SKM-1 (cell line): ENCODE results near the gene SMAGP.
"Not testable (repeated sequence)": the region's sequence is repeated elsewhere in the genome, so short reads cannot be mapped to it uniquely, and the experiment has no call there.

Experiments
- DNase-seq: peaks from one replicate; lab custom pipeline; 2025; ENCODE audit not compliant: unreplicated experiment; lab: John Stamatoyannopoulos, UW

The SMAGP gene

GRCh38 chr12:51225771-51226170, 44.4 kb downstream of the SMAGP start:
- DNase-seq, result no peak

DNA sequence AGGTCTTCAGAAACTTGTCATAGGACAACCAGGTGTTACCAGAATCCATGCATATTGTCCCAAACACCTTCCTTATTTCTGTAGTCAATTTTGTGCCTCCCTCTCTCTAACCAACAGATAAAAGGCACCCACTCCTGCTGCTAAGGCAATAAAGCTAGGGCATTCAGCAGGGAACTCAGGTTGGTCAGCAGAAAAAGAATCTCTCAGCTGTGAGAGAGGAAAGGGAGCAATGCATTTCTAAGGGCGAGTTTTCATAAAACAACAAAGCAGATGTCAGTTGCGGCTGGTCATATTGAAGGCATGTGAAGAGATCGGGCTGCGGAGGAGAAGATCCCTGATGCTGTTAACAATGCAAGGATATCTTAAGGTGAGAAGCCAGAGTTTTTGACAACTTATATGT, 45.0 kb downstream of the SMAGP start:
- no peak for DNase-seq

GRCh38 chr12:51224625-51225024, 45.6 kb downstream of the SMAGP start:
- no peak for DNase-seq

GRCh38 chr12:51222461-51222860, 47.8 kb downstream of the SMAGP start:
- no peak for DNase-seq

DNA sequence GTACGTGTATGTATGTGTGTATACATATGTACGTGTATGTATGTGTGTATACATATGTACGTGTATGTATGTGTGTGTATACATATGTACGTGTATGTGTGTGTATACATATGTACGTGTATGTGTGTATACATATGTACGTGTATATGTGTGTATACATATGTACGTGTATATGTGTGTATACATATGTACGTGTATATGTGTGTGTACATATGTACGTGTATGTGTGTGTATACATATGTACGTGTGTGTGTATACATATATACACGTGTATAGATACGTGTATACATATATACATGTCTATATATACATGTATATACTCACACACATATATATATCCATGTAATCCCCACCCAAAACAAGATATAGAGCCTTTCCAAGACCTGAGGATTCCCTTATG, 50.4 kb downstream of the SMAGP start:
- not testable (repeated sequence) for DNase-seq

DNA sequence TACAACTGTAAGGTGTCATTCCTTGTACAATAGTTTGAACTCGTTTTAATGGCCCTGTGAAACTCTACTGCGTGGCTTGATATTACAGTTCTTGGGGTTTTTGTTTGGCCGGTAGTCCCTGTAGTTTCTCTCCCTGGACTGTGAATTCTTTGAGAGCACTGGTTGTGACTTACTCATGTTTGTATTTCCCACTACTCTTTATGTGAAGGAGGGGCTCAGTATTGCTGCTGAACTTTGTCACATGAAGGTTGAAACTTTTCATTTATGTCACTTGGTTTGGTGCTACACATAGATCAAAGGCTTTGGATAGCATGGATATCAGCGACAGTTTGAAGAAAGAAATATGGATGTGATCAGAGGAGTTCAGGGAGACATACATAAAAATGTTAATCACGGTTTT, 50.9 kb downstream of the SMAGP start:
- DNase-seq, result no peak

- DNase-seq, result no peak
These were observed 51.5 kb downstream of the SMAGP start for GRCh38 chr12:51218607-51219161.

GRCh38 chr12:51217968-51218606, 52.1 kb downstream of the SMAGP start, which contains the start of gene POU6F1:
TSS of gene POU6F1 (minus strand) at chr12:51218062. CDS start at chr12:51206836, 11,226 bp downstream.
- DNase-seq, result no peak

GRCh38 chr12:51217133-51217967, 52.9 kb downstream of the SMAGP start:
- no peak for DNase-seq

DNA sequence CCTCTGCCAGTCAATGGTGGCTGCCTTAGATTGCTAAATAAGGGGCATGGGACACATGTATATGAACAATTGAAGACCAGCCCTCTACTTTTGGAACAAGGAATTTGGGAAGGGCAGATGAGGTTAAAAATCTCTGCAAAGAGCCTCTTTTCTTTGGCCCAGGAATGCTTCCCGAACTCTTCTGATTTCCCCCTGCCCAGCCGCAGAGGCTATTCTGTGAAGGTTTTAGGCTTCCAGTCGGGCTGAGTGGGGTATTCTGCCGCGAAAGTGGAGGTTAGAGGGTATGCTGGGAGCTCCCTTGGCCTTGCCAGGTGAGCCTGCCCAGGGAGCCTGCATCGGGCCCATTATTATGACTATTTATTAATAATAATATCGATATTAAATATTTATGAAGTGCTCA, 53.6 kb downstream of the SMAGP start:
- no peak for DNase-seq

DNA sequence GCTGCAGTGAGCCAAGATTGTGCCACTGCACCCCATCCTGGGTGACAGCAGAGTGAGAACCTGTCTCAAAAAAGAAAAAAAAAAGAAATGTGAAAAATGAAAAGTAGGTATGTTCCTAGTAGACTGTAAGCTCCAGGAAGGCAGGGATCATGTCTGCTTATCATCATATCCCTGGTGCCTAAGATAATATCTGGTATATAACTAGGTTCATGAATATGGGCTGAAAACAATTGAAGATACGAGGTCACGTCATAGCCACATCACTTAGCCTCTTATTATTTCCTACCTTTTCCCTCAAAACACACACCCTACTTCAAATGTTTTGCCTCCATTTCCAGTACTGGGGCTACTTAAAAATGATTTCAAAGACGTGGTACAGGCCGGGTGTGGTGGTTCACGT, 55.3 kb downstream of the SMAGP start:
- no peak for DNase-seq

- DNase-seq, result no peak
These were observed 59.4 kb downstream of the SMAGP start for GRCh38 chr12:51210690-51211395.

GRCh38 chr12:51209259-51209658, 61.0 kb downstream of the SMAGP start:
- DNase-seq, result no peak

GRCh38 chr12:51208016-51208660, 62.1 kb downstream of the SMAGP start:
- DNase-seq, result no peak

- no peak for DNase-seq
These were observed 64.9 kb downstream of the SMAGP start for GRCh38 chr12:51205350-51205749.

GRCh38 chr12:51202718-51203117, 67.5 kb downstream of the SMAGP start:
- DNase-seq, result no peak

DNA sequence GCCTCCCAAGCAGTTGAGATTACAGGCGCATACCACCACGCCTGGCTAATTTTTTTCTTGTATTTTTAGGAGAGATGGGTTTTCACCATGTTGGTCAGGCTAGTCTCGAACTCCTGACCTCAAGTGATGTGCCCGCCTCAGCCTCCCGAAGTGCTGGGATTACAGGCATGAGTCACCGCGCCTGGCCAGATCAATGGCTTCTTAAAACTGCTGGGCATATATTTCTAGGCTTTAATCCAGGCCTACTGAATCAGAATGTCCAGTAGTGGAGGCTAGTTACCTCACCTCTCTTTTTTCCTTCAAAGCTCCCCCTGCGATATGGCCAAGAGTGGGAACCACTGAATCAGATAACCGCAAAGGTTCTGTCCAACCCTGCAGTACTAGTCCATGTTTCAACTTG, 69.4 kb downstream of the SMAGP start:
- no peak for DNase-seq

GRCh38 chr12:51200156-51200555, 70.1 kb downstream of the SMAGP start:
- no peak for DNase-seq

DNA sequence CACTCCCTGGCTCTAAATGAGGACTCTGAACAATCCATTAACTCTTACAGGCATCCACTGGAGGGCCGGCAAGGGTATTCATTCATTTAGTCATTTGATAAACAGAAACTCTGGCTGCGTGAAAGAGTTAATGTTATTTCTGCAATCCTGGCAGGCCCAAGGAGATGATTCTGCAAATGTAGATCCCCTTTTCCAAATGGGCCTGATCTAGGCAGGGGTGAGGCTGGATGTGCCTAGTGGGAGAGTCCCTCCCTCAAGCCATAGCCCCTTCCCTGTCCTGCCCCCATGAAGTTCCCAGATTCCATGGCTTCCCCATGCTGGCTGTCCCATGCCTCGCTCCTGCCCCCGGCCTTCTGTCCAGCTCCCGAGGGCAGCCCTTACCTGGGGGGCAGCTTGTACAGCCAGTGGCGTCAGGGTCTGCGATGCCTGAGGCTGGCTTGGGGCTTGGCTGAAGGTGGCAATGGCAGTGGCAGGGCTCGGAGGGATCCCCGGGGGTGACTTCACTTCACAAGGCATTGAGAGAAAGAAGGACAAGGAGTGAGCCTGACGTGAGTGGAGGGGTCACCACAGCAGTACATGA, 70.8 kb downstream of the SMAGP start:
- DNase-seq, result no peak

- DNase-seq, result no peak
These were observed 71.4 kb downstream of the SMAGP start for GRCh38 chr12:51198568-51199365.
